ENCODE measurements around the gene ZPBP2. TPM values are rescaled to one million over a fixed set of nuclear protein-coding genes. Genes with fewer than 3 reads are reported as not detected.

The ZPBP2 gene
- total RNA-seq, 4 donors from 2014 or later, result not detected

- Histone ChIP-seq H3K4me3 (no peak overlapping the region), H3K27me3 (peaks cover 0 to 7% (median 0%) of the 10 kb centered on the region in 4 donors), H3K36me3 (no peaks in the 10 kb centered on the region), H3K9me3 (peaks cover 0 to 13% (median 9%) of the 10 kb centered on the region in 3 donors), H3K27ac (no peak overlapping the region), H3K4me1 (no peaks in the 10 kb centered on the region)
- TF ChIP-seq POLR2A (IDR thresholded peaks at IDR 0.05), result no peak
- no peak for TF ChIP-seq CTCF (IDR thresholded peaks at IDR 0.05)
- no peak for DNase-seq
- intact Hi-C loops (cut with DNase I), result no loop called here
- WGBS, 2 donors, result 63 to 72% methylated on average over 2 of the region's 2 CpGs
These were observed 46.0 kb upstream of the ZPBP2 start for GRCh38 chr17:39822051-39822451.

- intact Hi-C loops (cut with DNase I), result no loop called here
These were observed 44.5 kb upstream of the ZPBP2 start for GRCh38 chr17:39823407-39824054.

GRCh38 chr17:39826334-39826733 is 41.7 kb upstream of the ZPBP2 start:
- no peak overlapping the region for H3K4me3 ChIP-seq
- intact Hi-C loops (cut with DNase I), result no loop called here

More at GRCh38 chr17:39823407-39824054, 44.5 kb upstream of the ZPBP2 start:
- H3K27me3 ChIP-seq, result peaks cover 0 to 10% (median 0%) of the 10 kb centered on the region in 4 donors
- TF ChIP-seq CTCF (IDR thresholded peaks at IDR 0.05) (no peak), POLR2A (IDR thresholded peaks at IDR 0.05) (no peak)
- peaks cover 0 to 13% (median 9%) of the 10 kb centered on the region in 3 donors for H3K9me3 ChIP-seq
- WGBS, 2 donors, result 84 to 91% methylated on average over 4 to 5 of the region's 5 CpGs
- H3K4me3 ChIP-seq, result no peak overlapping the region
- H3K27ac ChIP-seq, result no peak overlapping the region
- no peaks in the 10 kb centered on the region for H3K4me1 ChIP-seq
- H3K36me3 ChIP-seq, result no peaks in the 10 kb centered on the region
- DNase-seq, result no peak

GRCh38 chr17:39828443-39828842 is 39.6 kb upstream of the ZPBP2 start:
- Histone ChIP-seq H3K4me3 (no peak overlapping the region), H3K36me3 (no peaks in the 10 kb centered on the region), H3K9me3 (peaks cover 0 to 7% (median 6%) of the 10 kb centered on the region in 3 donors), H3K4me1 (no peaks in the 10 kb centered on the region), H3K27ac (no peak overlapping the region), H3K27me3 (peaks cover 0 to 13% (median 0%) of the 10 kb centered on the region in 4 donors)
- TF ChIP-seq CTCF (IDR thresholded peaks at IDR 0.05) (no peak), POLR2A (IDR thresholded peaks at IDR 0.05) (no peak)
- intact Hi-C loops (cut with DNase I), result no loop called here
- no peak for DNase-seq
- 66 to 73% methylated on average over 4 of the region's 4 CpGs for WGBS, 2 donors

More at GRCh38 chr17:39826334-39826733, 41.7 kb upstream of the ZPBP2 start:
- Histone ChIP-seq H3K9me3 (peaks cover 0 to 13% (median 9%) of the 10 kb centered on the region in 3 donors), H3K4me1 (no peaks in the 10 kb centered on the region), H3K36me3 (no peaks in the 10 kb centered on the region), H3K27ac (no peak overlapping the region), H3K27me3 (peaks cover 0 to 13% (median 0%) of the 10 kb centered on the region in 4 donors)
- 97 to 100% methylated on average over 2 of the region's 2 CpGs for WGBS, 2 donors
- TF ChIP-seq POLR2A (IDR thresholded peaks at IDR 0.05), result no peak
- no peak for TF ChIP-seq CTCF (IDR thresholded peaks at IDR 0.05)
- no peak for DNase-seq

GRCh38 chr17:39831588-39831987 is 36.4 kb upstream of the ZPBP2 start:
- no peak for DNase-seq
- H3K4me3 ChIP-seq, result no peak overlapping the region
- no peaks in the 10 kb centered on the region for H3K4me1 ChIP-seq
- H3K9me3 ChIP-seq, result no peaks in the 10 kb centered on the region
- intact Hi-C loops (cut with DNase I), result no loop called here
- TF ChIP-seq POLR2A (IDR thresholded peaks at IDR 0.05) (no peak), CTCF (IDR thresholded peaks at IDR 0.05) (no peak)
- no peak overlapping the region for H3K27ac ChIP-seq
- H3K36me3 ChIP-seq, result no peaks in the 10 kb centered on the region
- 75 to 83% methylated on average over 2 of the region's 2 CpGs for WGBS, 2 donors
- H3K27me3 ChIP-seq, result peaks cover 0 to 17% (median 0%) of the 10 kb centered on the region in 4 donors
